Right ventricle myocardium superior (tissue), 1 donor: ENCODE results near the gene MMP15. TPM values are rescaled to one million over a fixed set of nuclear protein-coding genes. Genes with fewer than 3 reads are reported as not detected.
"Not testable (repeated sequence)": the region's sequence is repeated elsewhere in the genome, so short reads cannot be mapped to it uniquely, and the experiment has no call there.

Source experiments
- ATAC-seq: fragments of 200-7000 bp; cut with Tn5 transposase; one replicate; pipeline ENCODE4 v1.9.1; 2020; ENCODE audit warnings: mild to moderate bottlenecking; ENCODE audit not compliant: poor library complexity
- DNase-seq: peaks from one replicate; pipeline ENCODE4 v3.0.0-alpha.2; 2020
- intact Hi-C: fragments of 100-400 bp; cut with DNase I; formaldehyde crosslinking; loops from one replicate; pipeline ENCODE4 v1.11.2; 2022
- total RNA-seq: library from RNA; stranded (reverse); fragmentation: NEBNext Ultra II Directional; extraction: Animal tissue kit (Norgen Biotek cat#: 25700); gene quantifications from one replicate; pipeline ENCODE4 v1.2.1, GENCODE V29; 2021
- donor health status: DM: no; HTN: yes; CAD: no; lungs with severe emphysema.

Gene MMP15
- total RNA-seq, 1 donor from 2014 or later: 55.2 TPM

DNA sequence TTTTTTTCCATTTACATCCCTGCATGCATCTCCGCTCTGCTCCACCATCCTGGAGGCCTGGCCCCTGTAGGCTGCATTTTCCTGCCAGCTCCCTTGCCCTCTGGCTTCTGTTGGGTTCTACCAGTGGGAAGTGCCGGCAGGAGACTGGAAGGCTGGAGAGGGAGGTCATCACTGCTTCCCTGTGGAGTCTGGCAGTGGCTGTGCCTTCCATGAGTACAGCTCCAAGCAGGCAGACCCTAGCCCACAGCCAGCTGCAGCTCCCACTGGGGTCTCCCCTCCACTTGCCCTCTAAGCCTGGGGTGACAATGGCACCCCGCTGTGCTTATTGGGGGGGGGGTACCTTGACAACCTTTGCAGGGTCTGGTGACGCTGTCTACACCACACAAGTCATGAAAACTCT is 37.3 kb downstream of the MMP15 start:
- ATAC-seq (no peak), DNase-seq (no peak)
- intact Hi-C loops: no loop called here

DNA sequence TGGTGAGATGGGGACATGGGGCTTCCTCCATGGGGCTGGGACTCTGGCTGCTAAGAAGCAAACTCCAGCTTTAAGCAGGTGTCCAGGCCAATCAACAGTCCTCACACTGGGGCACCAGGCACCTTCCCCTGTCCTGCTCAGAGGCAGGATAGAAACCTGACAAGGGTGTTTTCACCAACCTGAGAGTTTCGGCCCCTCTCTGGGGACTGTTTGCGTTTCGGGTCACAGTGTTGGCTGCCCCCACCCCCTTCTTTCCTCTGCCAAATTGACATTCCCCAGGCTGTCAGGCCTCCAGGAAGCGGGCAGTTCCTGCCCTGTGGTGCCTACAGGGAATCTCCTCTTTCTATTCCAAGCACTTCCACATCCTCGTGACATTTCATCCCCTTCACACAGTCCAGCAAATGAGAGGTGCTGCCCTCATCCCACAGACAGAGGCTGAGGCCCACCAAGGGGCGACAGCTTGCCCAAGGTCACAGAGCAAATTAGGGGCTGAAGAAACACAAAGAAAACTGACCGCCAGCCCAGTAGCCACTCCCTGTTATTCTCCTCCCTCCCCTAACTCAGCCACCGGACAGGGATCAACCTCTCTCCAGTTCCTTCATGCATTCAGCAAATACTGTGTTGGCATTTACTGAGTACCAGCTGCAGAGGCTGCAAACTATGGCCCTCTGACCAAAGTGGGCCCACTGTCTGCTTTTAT is 38.0 kb downstream of the MMP15 start:
- intact Hi-C loops: no loop called here
- peak; percentile 51 for ATAC-seq
- no peak for DNase-seq

DNA sequence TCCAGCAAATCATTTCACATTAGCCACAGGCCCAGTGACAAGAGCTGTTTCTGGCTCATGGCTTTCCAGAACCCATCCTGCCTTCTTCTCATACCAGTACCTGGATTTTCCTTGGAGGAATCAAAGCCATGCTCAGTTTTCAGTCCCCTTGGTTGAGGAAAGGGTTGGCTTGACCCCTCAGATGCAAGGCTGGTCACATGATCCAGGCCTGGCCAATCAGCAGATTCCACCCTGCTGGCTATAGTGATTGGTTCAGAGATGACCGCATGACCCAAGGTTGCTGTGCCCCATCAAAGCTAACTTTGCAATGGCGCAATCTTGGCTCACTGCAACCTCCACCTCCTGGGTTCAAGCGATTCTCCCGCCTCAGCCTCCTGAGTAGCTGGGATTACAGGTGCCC is 45.0 kb downstream of the MMP15 start:
- ATAC-seq (no peak), DNase-seq (no peak)
- intact Hi-C loops: no loop called here

DNA sequence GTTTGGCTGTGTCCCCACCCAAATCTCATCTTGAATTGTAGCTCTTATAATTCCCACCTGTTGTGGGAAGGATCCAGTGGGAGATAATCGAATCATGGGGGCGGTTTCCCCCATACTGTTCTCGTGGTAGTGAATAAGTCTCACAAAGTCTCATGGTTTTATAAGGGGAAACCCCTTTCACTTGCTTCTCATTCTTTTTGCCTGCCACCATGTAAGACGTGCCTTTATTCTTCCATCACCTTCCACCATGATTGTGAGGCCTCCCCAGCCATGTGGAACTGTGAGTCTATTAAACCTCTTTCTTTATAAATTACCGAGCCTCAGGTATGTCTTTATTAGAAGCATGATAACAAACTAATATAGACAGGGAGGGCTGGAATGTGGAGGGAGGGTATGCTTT is 46.6 kb downstream of the MMP15 start:
- intact Hi-C loops, DNase-seq, ATAC-seq: not testable (repeated sequence)

DNA sequence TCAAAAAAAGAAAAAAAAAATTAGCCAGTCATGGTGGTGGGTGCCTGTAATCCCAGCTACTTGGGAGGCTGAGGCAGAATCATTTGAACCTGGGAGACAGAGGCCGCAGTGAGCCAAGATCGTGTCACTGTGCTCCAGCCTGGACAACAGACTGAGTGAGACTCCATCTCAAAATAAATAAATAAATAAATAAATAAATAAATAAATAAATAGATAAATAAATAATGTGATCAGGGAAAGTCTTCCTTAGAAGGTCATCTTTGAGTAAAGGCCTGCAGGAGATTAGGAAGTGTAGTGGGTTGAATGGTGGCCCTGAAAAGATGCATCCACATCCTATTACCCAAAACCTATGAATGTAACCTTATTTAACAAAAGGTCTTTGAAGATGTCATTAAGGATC is 47.5 kb downstream of the MMP15 start:
- intact Hi-C loops, ATAC-seq, DNase-seq: not testable (repeated sequence)

DNA sequence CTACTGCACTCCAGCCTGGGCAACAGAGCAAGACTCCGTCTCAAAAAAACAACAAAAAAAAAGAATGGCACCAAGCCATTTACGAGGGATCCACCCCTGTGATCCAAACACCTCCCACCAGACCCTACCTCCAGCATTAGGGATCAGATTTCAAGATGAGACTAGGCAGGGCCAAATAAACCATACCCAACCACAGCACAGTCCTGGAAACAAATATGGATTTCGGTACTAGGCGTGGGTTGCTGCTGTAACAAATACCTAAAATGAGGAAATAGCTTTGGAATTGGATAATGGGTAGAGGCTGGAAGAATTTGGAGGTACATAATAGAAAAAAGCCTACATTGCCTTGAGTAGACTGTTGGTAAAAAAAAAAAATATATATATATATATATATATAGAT is 49.1 kb downstream of the MMP15 start:
- ATAC-seq (no peak), DNase-seq (no peak)
- intact Hi-C loops: no loop called here

DNA sequence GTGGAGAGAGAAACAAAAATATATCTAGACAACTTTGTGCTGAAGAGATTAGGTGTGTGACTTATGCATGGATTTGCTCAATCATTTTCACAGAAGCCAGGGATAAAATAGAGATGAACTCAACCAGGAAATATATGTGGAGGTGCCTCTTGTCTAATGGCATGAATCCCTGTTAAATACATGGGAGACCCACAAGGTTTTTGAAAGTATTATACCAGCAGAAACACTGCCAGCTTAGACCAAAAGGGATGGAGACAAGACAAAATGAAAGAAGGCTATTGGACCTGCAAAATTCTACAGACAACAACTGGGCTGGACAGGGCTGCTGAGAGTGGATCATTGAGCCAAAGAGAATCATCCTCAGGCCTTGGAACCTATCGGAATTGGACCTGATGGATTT is 51.0 kb downstream of the MMP15 start:
- DNase-seq (no peak), ATAC-seq (no peak)
- intact Hi-C loops: no loop called here

DNA sequence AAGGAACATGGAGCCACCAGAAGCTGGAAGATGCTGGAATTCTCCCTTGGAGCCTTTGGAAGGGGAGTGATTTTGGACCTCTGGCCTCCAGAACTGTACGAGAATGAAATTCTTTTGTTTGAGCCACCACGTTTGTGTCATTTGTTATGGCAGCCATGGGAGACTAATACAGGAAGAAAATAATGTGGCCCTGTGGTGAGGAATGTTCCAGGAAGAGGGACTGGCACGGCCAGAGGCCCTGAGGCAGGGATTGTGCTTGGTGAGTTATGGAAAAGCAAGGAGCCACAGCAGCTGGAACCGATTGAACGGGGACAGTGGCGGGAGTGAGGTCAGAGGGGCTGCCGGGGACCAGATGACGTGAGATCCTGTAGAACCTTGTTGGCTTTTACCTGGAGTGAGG is 52.2 kb downstream of the MMP15 start:
- no peak for ATAC-seq
- DNase-seq: peak; percentile 11
- intact Hi-C loops: no loop called here

DNA sequence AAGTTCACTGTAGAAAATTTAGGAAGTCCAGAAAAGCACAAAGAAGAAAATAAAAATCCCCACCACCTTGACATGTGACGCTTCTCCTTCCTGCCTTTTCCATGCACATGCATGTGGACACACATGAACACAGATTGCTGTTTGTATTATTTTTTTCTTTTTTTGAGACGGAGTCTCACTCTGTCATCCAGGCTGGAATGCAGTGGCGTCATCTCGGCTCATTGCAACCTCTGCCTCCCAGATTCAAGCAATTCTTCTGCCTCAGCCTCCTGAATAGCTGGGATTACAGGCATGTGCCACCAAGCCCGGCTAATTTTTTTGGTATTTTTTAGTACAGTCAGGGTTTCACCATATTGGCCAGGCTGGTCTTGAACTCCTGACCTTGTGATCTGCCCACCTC is 55.1 kb downstream of the MMP15 start:
- intact Hi-C loops, ATAC-seq, DNase-seq: not testable (repeated sequence)

DNA sequence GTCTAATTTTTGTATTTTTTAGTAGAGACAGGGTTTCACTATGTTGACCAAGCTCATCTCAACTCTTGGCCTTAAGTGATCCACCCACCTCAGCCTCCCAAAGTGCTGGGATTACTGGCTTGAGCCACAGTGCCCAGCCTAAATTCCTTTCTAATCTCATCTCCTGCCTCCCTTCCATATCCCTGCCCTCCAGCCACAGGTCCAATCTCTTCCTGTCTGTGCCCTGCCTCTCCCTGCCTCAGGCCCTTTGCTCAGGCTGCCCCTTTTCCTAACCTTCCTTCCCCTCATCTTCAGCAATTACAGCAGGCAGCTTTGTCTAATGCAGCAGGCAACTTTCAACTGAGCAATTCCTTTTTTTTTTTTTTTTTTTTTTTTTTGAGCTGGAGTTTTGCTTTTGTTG is 56.8 kb downstream of the MMP15 start:
- intact Hi-C loops: no loop called here
- DNase-seq (no peak), ATAC-seq (no peak)

DNA sequence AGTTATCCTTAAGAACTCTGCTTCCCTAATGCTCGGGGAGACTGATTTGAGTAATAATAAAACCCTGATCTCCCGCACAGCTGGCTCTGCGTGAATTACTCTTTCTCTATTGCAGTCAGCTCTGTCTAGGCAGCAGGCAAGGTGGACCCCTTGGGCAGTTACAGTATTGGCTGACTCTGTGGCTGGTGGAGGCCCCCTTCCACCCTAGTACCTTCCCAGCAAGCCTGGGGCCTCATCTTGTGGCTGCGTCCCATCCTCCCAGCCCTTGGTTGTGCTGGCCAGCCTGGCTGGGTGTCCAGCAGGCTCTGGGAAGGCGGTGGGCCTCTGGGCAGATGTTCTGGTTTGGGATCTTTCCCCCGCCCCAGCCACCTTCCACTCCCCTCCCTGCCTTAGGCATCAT is 59.1 kb downstream of the MMP15 start:
- DNase-seq (no peak), ATAC-seq (no peak)
- intact Hi-C loops: no loop called here

DNA sequence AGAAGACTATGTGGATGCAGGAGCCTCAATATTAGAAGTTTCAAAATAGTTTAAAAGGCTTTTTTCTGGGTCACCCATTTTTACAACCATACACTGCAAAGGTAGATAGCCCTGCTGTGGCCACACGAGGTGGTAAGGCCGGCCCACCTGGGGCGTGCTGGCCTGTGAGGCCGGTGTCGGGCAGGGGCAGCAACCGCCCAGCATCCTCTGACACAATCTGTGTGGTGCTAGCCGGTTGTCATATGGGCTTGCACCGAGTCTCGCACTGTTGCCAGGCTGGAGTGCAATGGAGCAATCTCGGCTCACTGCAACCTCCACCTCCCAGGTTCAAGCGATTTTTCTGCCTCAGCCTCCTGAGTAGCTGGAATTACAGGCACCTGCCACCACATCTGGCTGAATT is 59.6 kb downstream of the MMP15 start:
- intact Hi-C loops: no loop called here
- DNase-seq: peak; percentile 20
- ATAC-seq: no peak

DNA sequence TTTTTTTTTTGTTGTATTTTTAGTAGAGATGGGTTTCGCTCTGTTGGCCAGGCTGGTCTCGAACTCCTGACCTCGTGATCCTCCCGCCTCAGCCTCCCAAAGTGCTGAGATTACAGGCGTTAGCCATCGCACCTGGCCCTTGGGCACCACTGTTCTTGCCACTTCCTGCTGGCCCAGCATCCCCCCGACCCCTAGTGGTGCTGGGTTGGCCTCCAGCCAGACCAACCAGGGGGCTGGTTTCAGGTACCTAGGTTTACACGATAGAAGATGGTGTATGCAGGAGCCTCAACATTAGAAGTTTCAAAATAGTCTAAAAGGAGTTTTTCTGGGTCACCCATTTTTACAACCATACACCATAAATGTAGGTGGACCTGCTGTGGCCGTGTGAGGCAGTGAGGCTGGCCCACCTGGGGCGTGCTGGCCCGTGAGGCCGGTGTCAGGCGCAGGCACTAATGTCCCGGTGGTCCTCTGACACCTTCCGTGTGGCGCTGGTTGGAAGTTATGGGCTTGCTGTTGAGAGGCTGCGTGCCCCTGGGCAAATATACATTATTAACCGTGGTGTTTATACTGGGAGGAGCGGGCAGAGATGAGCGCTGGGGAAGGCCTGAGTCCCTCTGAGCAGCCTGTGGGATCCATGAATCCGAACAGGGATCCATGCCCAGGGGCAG is 60.2 kb downstream of the MMP15 start:
- intact Hi-C loops: no loop called here
- DNase-seq: peak; percentile 13

DNA sequence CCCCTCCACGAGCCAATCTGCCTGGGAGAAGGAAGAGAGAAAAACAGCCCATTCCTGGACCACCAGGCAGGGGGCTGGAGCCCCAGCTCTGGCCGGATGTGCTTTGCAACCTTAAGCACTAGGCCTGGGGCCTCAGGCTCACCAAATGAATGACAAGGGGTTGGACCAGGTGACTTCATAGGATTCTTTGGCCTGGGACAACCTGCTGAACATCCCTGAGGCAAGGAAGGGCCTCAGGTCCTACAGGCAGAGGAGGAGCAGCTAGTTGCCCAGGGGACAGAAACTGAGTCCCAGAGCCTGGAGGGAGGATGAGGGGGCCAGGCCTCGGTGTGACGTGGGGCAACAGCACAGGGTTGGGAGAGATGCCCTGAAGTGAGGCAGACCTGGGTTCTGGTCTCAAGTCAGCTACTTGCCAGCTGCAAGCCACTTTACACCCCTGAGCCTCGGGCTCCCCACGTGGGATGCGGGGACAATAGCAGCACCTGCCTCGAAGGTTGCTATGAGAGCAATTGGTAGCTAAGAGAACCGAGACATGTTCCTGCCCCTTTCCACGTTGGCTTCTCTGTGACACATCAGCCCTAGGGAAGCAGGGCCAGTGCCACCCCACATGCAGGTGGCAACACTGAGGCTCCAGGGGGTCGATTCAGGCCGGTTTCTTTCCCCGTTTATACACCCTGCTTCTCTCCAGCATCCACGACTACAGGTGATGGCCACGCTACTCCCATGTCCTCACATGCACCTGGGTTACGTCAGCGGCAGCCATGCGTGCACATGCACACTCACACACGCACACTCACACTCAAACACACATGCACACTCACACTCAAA is 61.0 kb downstream of the MMP15 start:
- ATAC-seq (no peak), DNase-seq (peak; percentile 33)

More for the DNA sequence above, 60.2 kb downstream of the MMP15 start:
- ATAC-seq: no peak

DNA sequence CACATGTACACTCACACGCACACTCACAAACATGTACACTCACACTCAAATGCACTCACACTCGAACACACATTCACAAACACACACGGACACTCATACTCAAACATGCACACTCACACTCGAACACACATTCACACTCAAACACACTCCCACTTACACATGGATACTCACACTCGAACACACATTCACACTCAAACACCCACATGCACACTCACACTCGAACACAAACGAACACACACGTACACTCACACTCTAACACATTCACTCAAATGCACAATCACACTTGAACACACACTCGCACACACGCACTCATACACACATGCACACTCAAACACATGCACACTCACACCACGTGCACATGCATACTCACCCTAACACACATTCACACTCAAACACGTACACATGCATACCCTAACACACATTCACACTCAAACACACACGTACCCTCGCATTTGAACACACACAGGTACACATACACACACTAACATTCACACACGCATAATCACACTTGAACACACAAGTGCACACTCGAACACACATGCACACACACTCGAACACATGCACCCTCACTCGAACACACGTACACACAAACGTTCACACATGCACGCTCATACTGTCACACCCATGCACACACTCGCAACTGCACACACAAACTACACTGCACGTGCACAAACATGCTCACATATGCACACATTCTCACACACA is 61.8 kb downstream of the MMP15 start:
- ATAC-seq: no peak

More for the DNA sequence above, 61.0 kb downstream of the MMP15 start:
- intact Hi-C loops: no loop called here

DNA sequence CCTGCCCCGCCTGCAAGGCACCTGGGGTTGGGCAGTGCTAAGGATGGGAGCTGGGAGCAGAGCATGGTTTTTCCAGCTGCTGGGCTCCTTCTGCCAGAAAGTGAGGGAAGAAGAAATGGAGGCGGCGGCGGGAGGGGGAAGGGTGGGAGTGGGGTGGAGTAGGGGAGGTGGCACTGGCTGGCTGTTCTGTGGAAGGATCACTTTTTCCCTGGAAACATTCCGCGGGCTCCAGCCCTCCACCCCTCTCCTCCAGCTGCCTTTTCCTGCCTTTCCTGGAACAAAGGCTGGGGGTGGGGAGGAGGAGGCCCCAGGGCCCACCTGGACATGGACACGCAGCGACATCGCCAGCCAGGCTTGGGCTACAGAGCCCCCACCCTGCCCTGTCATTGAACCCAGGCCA is 62.5 kb downstream of the MMP15 start:
- intact Hi-C loops: no loop called here
- ATAC-seq (no peak), DNase-seq (no peak)

More for the DNA sequence above, 61.8 kb downstream of the MMP15 start:
- intact Hi-C loops: no loop called here
- no peak for DNase-seq

DNA sequence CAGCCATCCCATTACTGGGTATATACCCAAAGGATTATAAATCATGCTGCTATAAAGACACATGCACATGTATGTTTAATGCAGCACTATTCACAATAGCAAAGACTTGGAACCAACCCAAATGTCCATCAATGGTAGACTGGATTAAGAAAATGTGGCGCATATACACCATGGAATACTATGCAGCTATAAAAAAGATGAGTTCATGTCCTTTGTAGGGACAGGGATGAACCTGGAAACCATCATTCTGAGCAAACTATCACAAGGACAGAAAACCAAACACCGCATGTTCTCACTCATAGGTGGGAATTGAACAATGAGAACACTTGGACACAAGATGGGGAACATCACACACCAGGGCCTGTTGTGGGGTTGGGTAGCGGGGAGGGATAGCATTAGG is 64.8 kb downstream of the MMP15 start:
- DNase-seq, ATAC-seq, intact Hi-C loops: not testable (repeated sequence)

DNA sequence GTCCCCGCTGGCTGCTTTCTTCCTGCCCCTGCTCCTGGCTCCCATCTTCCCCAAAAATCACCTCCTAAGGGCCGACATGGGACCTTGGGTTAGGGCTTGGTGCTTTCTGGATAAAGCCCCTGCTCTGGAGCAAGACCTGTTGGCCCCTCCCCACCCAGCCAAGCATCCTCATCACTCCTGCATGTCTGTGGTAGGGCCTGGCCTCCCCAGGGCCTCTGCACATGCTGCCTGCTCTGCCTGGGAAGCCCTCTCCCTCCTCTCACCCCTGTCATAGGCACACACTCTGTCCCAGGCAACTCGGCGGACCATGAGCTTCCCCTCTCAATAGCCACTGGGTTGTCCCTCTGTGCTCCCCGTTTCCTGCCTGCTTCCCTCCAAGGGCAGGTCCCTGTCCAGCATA is 68.5 kb downstream of the MMP15 start:
- ATAC-seq (no peak), DNase-seq (no peak)
- intact Hi-C loops: no loop called here
